ENCODE results near the gene KLF2.

The KLF2 gene

GRCh38 chr19:16361254-16361653 lies 36.6 kb downstream of the KLF2 start:
- no peak for DNase-seq (ENCODE audit: low read depth, low spot score)
- in situ Hi-C loops (cut with HindIII; ENCODE audit: low sequenced_read_pairs) = no loop called here
- no peak for TF ChIP-seq CTCF (IDR thresholded peaks at IDR 0.05; ENCODE audit: low read depth, low read length)
- no peak overlapping the region for H3K4me3 ChIP-seq (ENCODE audit: low read depth, low read length)

- DNase-seq (ENCODE audit: low read depth, low spot score) = no peak
- H3K4me3 ChIP-seq (ENCODE audit: low read depth, low read length) = no peak overlapping the region
- in situ Hi-C loops (cut with HindIII; ENCODE audit: low sequenced_read_pairs) = no loop called here
- TF ChIP-seq CTCF (IDR thresholded peaks at IDR 0.05; ENCODE audit: low read depth, low read length) = no peak
Measured at GRCh38 chr19:16361926-16362325, 37.3 kb downstream of the KLF2 start.

GRCh38 chr19:16363133-16363851 lies 38.7 kb downstream of the KLF2 start:
- in situ Hi-C loops (cut with HindIII; ENCODE audit: low sequenced_read_pairs) = no loop called here
- no peak for DNase-seq (ENCODE audit: low read depth, low spot score)
- TF ChIP-seq CTCF (IDR thresholded peaks at IDR 0.05; ENCODE audit: low read depth, low read length) = no peak
- H3K4me3 ChIP-seq (ENCODE audit: low read depth, low read length) = no peak overlapping the region

- no peak overlapping the region for H3K4me3 ChIP-seq (ENCODE audit: low read depth, low read length)
- in situ Hi-C loops (cut with HindIII; ENCODE audit: low sequenced_read_pairs) = no loop called here
- DNase-seq (ENCODE audit: low read depth, low spot score) = no peak
- TF ChIP-seq CTCF (IDR thresholded peaks at IDR 0.05; ENCODE audit: low read depth, low read length) = no peak
Measured at GRCh38 chr19:16363852-16364230, 39.2 kb downstream of the KLF2 start.

GRCh38 chr19:16364231-16364865 lies 39.7 kb downstream of the KLF2 start:
- in situ Hi-C loops (cut with HindIII; ENCODE audit: low sequenced_read_pairs) = no loop called here
- DNase-seq (ENCODE audit: low read depth, low spot score) = no peak
- no peak for TF ChIP-seq CTCF (IDR thresholded peaks at IDR 0.05; ENCODE audit: low read depth, low read length)
- no peak overlapping the region for H3K4me3 ChIP-seq (ENCODE audit: low read depth, low read length)

- no peak overlapping the region for H3K4me3 ChIP-seq (ENCODE audit: low read depth, low read length)
- TF ChIP-seq CTCF (IDR thresholded peaks at IDR 0.05; ENCODE audit: low read depth, low read length) = no peak
- in situ Hi-C loops (cut with HindIII; ENCODE audit: low sequenced_read_pairs) = no loop called here
- DNase-seq (ENCODE audit: low read depth, low spot score) = no peak
Measured at GRCh38 chr19:16365300-16365996, 40.8 kb downstream of the KLF2 start.

Measured in astrocyte of the spinal cord (primary cell).